ENCODE results near the gene HLA-DPB1.
"Not testable (repeated sequence)": the region's sequence is repeated elsewhere in the genome, so short reads cannot be mapped to it uniquely, and the experiment has no call there.

Gene HLA-DPB1

DNA sequence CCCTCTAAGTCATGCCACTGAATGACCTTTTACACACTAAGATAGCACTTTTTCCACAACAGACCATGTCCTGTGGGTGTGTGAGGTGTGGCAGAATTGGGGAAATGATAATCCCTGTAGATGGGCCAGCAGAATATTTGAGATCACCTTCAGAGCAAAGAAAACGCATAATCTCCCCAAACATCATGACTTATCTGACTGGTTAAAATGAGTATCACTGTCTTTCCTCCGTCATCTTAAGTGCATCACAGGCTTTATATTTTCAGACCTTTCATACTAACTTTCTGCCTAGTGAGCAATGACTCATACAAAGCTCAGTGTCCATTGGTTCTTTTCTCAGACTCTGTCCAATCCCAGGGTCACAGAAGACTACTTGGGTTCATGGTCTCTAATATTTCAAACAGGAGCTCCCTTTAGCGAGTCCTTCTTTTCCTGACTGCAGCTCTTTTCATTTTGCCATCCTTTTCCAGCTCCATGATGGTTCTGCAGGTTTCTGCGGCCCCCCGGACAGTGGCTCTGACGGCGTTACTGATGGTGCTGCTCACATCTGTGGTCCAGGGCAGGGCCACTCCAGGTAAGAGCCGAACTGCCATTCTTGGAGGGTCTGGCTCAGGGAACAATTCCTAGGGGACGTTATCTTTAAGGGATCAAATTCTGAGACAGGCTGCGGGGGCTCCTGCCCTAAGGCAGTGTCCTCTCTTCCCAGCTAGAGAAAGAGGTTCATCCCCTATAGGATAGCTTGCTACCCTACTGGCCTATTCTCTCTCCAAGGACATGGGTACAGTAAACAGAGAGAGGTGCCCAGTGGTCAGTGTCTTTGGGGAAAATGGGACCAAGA, at the start of gene HLA-DPB1:
Gene HLA-DPB1, plus strand, starts transcription at position 423 of the 838 bp plus-strand sequence. Its CDS starts 52 bp downstream, at position 475.
- no peak for DNase-seq

DNA sequence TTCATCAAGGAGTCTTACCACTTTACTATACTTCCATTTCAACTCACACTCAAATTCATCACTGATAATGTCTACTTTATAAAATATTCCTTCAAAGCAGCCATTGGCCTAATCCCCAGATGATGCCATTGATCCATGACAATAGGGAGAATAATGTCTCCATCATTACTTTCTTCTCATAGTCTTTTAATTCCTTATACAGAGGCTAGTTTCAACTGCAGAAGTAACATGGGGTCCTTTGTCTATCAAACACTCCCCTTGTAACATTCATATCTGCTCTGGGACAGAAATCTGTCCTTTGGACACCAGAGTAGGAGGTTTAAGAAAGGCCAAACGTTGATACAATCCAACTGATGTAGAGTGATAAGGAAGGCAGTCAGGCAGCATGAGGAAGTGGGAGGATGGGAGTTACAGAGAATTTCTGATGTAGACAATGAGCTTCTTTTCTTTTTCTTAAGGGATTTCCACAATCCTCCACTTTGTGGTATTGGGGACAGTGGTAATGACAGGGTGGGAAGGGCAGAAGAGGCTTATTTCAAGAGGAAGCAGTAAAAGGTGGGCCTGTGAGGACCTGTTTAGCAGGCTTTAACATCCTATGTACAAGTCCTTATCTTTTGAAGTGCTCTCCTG, 47.5 kb upstream of the HLA-DPB1 start:
- no peak for DNase-seq

DNA sequence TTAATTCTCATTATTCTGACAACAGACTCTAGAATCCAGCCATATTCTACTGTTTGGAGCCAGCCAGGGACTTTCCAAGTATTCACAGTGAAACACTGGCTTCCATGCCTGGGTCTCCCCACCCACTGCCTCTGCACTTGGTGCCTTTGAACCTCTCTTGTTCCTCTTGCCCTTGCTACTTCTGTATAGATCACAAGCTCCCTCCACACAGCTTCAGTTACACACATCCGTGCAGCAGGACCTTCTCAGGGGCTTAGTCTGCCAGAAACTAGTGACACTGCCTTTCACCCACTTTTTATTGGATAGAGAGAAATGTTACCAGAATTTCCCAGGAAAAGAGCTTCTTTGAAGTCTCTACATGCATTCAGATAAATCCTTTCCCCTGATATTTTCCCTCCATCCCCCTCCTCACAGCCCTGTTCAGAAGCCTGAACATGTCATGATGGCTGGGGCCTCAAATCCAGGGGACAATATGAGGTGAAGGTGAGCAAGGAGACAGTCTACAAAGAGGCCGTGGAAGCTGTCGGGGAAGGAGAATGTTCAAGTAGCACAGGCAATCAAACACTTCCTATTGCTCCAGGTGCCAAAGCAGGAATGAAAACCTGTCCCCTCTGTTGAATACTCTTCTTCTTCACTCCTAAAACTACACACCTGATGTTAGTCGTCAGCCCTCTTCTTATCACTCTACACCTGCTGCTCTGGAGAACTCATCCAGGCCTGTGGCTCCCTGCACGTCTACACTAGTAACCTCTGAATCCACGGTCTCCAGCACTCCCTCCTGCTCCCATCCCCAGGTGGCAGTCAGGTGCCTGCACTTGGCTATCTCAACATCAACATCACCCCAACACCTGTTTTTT, 46.2 kb upstream of the HLA-DPB1 start:
- no peak for DNase-seq

DNA sequence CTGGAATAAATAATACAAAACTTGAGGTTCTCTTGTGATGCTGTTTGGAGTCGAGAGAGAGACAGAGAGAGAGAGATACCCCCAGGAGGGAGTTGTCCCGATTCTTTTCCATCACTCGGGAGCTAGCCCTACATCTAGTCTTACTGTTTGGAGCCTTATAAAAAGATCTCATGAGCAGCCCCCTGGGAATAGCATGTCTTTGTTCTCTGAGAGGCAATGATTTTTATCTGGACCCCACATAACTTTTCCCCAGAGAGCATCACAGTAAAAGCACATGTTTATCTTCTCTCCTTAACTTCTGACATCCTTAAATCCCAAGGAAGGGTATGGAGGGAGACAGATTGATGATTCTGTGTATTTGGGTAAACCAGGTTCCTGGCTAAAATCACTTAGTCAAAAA, 45.5 kb upstream of the HLA-DPB1 start:
- no peak for DNase-seq

DNA sequence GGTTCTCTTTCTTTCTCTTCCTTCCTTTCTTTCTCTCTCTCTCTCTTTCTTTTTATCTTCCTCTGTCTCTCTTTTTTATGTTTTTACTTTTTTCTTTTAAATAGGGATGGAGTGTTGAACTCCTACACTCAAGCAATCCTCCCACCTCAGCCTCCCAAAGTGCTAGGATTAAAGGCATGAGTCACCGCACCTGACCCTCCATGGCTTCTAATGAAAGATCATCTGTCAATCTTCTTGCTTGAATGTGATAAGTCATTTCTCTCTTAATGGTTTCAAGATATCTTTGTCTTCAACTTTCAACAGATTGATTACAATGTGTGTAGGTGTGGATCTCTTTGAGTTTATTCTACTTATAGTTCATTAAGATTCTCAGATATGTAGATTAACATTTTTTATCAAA, 41.2 kb upstream of the HLA-DPB1 start:
- DNase-seq = no peak

DNA sequence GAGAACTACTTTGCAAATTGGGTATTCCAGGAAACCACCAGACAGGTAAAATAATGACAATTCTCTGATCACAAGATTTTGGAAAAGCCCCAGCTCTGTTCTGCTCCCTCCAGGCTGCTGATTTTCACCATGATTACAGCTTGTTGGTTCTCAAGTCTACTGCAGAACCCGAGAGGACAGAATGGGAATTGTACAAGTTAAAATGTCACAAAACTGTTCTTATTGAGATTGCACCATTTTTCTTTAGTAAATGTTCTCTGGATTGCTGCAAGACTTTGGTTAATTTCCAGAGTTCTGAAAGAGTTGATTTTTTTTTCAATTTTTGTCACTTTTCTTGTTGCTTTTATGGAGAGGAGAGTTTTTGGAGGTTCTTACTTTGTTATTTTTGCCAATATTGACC, 39.3 kb upstream of the HLA-DPB1 start:
- DNase-seq = no peak

DNA sequence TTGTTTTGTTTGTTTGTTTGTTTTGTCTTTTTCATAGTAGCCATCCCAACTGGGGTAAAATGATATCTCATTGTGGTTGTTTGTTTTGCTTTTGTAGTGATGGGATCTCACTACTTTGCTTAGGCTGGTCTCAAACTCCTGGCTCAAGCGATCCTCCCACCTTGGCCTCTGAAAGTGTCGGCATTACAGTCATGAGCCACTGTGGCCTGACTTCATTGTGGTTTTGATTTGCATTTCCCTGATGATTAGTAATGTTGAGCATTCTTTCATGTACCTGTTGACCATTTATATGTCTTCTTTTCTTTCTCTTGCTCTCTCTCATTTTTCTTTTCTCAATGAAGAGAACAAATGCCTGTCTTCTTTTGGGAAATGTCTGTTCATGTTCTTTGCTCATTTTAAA, 35.6 kb upstream of the HLA-DPB1 start:
- DNase-seq = no peak

DNA sequence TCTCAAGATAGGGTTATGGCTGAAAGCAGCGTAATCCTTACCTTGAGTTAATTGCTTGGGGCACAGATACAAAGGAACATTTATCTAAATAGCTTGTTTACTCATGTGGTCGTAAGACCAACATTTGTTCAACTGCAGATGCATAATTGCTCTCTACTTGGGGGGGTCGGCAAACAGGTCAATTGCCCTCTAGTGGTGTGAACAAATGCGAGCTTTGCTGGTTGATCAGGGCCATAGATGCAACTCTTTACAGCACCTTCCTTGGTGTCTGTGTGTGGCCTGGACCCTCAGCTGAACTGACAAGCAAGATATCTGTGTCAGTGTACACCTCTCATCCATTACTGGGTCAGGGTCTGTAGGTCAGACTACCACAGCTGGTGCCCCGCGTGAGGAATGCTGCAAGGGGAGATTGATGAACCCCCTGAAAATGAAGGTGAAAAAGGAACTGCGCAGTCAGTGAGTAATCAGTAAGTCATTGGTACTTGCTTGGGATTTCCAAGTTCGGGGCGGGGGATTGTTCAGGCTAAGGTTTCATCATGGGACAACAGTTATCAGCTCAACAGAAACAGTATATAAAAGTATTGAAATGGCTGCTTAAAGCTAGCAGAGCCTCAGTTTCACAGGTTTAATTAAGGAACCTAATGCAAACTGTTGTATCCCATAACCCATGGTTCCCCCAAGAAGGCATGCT, 26.3 kb upstream of the HLA-DPB1 start:
- no peak for DNase-seq

DNA sequence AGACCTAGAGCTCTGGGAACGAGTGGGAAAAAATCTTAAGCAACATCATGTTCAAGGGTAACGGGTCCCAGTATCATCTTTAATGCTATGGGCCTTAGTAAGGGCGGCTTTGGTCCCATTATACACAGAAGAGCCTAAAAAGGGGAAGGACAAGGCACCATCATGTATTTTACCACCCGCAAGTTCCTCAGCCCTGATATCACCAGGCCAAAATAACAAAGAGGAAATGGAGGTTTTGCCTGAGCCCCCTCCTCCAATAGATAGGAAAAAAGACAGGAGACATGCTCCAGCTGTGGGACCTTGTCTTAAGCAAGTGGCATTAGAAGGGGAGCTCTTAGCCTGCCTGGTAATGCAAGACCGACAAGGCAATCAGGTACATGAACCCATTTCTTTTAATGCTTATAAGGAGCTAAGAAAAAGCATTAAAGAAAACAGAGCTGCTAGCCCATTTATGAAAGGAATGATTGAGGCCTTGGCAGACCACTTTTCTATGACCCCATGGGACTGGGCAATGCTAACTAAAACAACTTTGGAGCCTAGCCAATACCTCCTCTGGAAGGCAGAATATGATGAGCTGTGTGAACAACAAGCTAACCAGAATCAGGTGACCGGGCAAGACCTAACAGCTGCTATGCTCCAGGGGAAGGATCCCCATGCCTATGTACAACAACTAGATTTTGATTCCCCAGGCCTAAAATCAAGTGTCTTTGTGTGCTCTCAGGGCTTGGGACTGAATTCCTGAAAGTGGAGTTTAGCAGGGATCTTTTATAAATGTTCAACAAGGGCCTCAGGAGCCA, 25.6 kb upstream of the HLA-DPB1 start:
- no peak for DNase-seq

DNA sequence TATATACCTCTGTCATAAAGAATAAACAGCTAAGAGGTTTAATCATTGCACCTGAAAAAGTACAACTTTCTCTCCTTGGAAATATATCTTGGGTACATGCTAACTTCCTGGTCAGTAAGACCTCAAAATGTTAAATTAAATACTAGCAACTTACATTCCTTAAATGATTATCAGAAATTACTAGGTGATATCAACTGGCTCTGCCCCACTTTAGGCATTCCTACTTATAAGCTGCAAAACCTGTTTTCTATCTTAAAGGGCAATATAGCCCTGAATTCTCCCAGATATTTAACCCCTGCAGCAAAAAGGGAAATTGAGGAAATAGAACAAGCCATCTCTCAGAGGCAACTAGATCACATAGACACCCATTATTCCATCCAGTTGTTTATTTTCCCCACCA, 23.2 kb upstream of the HLA-DPB1 start:
- no peak for DNase-seq

DNA sequence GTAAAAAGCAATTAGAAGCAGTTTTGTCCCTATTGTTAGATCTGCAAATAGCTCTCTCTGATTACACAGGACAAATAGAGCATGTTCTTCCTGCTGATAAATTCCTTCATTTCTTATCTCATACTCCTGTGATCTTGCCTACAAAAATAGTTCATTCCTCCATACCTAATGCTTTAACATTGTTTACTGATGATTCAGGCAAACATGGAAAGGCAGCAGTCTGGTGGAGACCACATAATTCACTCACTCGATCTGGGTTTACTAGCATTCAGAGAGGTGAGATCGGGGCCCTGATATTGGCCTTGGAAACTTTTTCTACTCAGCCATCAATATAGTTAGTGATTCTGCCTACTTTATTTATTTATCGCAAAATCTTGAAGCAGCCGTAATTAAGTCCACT, 22.6 kb upstream of the HLA-DPB1 start:
- DNase-seq = no peak

DNA sequence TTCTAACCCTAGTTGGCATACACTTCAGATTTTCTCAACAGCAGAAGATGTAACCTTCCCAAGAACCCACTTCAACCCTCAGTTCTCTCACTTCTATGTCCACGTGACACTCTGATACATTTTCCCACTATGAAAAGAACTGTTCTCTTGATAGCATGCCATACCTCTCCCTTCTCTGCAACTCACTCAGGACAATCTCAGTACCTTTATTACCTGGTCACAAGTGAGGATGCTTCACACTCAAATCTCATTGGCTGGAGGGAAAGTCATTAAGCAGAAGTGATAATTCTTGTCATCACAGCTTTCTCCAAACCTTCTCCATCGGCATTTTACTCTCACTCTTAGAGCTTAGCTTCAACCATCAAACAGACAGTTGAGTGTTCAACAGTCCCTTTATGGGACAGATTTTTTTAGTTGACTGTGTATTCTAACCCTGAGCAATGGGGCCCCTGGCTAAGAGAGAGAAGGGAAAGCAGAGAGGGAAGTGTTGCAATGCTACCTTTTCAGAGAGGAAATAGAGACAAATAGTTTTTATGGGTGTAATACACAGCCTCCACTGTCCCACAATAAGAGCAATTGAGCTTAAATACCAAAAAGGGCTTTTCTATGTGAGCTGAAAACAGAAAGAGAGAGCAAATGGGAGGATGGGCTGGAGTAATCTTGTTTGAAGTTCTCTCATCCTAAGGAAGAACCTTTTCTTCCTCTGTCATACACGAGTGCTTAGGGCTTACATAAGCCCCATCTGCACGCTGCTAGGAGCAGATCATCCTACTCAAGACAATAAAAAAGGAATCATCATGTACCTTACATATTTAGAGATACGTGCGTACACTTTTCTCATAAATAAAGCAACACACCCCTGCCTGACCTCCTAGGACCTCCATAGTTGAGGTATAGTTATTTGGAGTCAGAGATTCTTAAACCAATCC, 18.3 kb upstream of the HLA-DPB1 start:
- no peak for DNase-seq

DNA sequence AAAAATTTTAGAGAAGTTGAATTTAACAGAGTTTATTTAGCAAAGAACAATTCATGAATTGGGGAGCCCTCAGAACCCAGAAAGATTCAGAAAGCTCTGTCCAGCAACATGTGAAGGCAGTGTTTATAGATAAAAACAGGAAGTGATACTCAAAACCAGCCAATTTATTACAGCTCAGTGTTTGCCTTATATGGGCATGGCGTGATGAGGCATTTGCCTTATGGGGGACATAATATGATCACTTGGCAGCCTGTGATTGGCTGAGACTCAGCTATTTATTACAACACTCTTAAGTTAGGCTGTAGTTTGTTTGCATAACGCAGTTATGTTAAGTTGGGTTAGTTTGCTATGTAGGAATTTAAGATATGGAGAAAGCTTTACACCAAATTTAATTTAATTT, 13.8 kb upstream of the HLA-DPB1 start:
- DNase-seq = no peak

DNA sequence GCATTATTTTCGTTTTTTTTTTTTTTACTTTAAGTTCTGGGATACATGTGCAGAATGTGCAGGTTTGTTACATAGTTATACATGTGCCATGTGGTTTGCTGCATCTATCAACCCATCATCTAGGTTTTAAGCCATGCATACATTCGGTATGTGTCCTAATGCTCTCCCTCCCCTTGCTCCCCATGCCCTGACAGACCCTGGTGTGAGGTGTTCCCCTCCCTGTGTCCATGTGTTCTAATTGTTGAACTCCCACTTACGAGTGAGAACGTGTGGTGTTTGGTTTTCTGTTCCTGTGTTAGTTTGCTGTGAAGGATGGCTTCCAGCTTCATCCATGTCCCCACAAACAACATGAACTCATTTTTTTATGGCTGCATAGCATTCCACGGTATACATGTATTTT, 12.4 kb upstream of the HLA-DPB1 start:
- DNase-seq = not testable (repeated sequence)

DNA sequence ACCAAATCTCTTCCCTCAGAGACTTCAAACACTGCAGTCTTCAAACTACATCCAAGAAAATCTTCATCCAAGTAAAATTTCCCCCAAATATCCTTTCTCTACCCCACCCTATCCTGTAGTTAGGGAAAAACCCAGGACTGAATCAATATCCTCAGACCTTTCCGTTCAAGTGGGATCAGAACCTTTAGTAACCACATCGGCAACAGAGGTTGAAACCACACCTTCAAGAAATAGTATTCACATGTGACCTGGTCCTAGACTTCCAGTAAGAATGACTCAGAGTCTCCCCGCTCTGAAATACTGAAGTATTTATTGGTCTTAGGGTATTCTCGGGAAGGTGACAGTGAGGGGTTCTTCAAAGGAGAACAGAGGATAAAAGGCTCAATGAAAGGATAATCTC, 11.1 kb upstream of the HLA-DPB1 start:
- DNase-seq = no peak

DNA sequence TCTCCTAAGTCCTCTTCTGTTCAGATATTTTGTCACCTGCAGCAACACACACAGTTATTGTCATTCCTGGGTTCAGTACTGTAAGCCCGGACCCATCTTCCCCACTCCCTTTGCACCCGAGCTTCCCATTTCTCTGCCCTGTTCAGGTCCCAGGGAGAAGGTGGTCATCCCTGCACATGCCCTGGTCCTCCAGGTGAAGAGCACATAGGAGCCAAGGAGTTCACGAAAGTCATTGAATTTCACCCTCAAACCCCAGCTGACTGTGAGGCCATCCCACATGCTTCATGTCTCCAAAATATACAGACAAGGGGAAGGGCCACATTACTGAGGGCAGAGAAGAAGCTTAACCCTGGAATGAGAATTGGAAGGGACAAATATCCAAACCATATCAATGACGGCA, 10.5 kb upstream of the HLA-DPB1 start:
- DNase-seq = no peak

DNA sequence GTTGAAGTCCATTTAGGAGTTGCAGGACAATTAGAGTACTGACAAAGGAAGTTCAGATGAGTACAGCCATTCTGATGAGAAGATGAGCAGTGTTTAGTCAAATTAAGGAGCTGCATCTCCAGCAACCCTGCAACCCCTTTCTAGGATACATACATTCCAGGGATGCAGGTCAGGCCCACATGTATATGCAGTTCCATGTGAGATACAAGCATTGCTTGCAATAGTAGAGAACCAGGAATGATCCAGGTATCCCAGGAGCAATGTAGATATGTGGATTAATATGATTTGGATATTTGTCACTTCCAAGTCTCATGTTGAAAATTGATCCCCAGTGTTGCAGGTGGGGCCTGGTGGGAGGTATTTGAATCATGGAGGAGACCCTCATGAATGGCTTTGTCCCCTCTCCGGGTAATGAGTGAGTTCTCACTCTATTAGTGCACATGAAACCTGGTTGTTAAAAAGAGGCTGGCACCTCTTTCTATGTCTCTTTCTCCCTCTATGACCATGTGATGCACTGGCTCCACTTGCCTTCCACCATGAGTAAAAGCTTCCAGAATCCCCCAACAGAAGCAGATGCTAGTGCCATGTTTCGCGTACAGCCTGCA, 8.8 kb upstream of the HLA-DPB1 start:
- DNase-seq = no peak

DNA sequence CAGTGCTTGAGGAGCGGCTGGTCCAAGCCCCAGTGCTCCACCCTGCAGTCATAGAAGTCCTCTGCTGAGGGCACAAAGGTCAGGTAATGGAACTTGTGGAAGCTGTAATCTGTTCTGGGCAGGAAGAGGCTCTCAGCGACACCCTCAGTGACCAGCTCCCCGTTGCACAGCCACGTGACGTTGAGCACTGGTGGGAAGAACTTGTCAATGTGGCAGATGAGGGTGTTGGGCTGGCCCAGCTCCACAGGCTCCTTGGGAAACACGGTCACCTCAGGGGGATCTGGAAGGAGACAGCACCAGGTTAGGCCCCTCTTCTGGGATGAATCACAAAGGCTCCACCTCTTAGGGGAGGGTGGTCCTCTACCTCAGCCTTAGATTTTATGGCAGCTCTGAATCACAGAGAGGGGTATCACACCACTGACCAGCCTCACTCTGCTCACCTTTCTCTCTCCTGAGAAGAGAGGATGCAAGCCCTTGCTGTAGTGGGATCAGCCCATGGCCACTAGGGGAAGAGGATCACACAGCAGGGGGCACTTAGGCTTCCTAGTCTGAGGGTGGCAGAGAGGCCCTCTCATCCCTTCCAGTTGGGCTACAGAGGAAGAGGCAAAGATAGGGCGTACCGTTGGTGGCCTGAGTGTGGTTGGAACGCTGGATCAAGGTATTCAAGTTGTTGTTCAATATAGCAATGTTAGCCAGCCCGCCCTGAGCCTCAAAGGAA, 6.6 kb upstream of the HLA-DPB1 start:
- DNase-seq = no peak

DNA sequence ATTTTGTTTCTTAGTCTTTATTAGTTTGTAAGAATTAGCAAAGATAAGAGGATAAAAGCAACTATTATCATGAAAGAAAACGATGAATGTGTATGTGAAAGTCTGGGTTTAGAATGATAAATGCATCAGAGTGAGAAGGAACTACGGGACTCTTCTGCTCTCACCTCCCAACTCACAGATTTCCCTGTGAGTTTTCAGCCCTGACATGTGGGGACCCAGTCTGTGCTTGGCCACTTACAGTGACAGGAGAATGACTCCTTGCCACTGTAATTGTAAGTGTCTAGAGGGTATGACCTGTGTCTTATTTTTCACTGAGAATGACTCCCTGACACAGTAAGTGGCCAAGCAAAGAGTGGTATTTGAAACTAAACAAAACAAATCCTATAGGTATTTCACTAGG, 4.9 kb upstream of the HLA-DPB1 start:
- DNase-seq = no peak

DNA sequence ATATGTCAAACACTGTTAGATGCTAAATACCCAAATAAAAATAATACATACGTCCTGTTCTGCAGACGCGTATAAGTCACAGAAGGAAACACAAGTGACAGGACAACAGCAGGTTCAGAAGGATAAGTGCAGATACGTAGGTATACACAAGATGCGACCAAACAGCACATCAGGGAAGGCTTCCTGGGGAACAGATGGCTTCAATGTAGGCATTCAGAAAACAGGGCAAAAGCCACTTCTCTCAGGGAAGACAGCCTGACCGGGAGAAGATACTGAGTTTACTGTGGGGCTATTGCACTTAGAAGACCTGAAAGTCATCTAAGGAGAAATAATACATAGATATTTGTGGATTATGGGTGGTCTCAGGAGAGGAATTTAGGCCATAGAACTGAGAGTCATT, 4.2 kb upstream of the HLA-DPB1 start:
- no peak for DNase-seq
